GM19372 (cell line): ENCODE results near the gene AGAP3.

Experiments
- ATAC-seq: cut with Tn5 transposase; IDR thresholded peaks from one replicate; pipeline ENCODE4 v1.9.1; 2021; ENCODE audit warnings: mild to moderate bottlenecking, low read depth, moderate library complexity; ENCODE audit not compliant: unreplicated experiment

AGAP3 gene

DNA sequence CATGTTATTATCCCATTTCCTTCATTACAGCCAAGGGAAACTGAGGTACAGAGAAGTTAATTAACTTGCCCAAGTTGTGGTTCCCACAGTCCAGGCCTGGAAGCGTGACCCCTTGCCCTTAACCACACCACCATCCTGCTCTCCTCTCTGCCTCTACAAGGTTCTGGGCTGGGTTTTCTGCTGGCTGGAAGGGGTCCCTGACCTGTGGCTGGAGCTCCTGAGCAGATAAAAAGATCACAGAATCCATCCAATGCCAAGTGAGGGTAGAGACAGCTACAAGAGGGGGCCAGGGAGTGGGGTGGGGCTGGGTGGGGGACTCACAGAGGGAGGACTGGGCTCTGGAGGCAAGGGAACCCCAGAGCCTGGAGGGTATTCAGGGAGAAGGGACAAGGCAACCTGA is 91.0 kb downstream of the AGAP3 start:
- ATAC-seq: no peak

DNA sequence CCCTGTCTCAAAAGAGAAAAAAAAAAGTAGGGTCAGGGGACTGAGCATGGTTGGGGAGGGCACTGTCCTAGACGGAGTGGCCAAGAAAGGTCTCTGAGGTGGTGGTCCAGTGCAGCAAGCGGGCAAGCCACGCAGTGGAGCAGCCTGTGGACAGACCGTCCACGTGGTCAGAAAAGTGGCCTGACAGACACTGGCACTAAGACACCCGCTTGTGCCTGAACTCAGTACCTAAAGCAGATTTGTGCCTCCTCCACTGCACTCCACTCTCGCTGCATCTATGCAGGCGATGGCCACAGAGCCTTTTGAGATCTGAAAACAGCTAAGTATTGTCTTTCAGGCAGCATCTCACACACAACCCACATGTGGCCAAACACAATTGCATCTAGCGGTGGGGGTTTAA is 92.0 kb downstream of the AGAP3 start:
- ATAC-seq: no peak

DNA sequence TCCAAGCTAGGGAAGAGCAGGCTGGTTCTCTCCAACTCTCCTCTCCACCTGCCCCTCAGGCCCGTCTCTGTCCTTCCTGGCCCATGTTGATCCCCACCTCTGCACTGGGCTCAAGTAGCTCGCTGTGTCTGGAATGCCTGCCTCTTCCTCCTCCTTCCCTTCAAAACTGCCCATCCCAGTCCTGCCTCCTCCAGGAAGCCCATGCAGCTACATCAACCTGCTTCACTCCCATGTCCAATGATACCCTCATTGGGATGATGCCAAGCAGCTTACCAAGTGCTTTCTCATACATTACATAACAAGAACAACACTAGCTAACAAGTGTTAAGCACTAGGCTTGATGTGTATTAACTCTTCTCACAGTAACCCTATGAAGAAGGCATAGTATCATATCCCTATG is 92.6 kb downstream of the AGAP3 start:
- ATAC-seq: no peak

DNA sequence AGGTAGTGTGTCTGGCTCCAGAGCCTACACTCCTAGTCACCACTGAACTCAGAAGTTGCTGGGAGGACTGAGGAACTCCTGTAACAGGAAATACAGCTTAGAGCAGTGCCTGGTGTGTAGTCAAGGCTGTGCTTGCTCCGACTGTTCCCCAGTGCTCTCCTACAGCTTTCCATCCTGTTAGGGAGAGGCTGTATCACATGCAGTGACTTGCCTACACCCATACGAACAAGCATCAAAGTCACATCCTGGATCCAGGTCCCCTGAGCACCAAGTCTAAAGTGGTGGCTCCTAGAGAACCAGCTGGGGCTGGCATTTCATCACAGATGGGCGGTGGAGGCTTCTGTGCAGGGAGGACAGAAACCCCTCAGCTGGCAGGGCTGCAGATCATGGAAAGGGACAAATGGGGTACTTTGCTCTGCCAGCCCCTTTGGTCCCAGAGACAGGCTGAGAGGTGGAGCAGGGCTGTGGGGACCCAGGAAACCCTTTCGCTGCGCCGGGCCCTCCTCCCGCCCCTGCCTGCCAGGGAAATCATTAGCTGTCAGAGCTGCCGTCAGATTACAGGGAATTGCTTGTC is 93.1 kb downstream of the AGAP3 start:
- no peak for ATAC-seq

DNA sequence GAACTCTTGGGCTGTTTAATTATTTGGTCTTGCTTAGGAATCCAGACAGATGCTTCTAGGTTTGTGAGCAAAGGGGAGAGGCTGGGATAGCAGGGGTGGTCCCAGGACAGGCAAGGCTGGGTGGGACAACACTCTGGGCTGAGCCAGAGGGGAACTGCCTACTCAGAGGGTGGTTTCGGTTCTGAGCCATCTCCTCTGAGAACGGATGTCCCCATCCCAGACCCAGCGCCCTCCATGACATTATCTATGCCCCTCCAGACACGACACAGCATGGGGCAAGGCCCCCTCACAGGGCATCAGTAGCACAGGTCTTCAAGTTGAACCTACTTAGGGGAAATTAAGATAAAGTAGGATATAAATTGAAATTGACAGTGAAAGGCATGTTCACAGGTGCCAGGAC is 93.7 kb downstream of the AGAP3 start:
- no peak for ATAC-seq

DNA sequence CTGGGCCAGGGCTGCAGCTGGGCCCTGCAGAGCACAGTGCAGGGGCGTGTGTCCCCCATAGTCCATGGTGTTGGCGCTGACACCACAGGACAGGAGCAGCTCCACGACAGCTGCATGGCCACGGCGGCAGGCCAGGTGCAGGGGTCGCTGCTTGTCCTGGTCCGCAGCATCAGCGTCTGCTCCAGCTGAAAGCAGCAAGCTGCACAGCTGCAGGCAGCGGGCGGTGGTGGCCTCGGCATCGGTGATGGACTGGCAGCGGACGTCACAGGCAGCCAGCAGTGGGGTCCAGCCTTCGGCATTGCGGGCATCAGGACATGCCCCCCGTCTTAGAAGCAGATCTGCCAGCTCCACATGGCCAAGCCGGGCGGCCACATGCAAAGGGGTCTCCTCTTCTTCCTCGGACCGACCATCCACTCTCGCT is 94.7 kb downstream of the AGAP3 start:
- ATAC-seq: no peak

DNA sequence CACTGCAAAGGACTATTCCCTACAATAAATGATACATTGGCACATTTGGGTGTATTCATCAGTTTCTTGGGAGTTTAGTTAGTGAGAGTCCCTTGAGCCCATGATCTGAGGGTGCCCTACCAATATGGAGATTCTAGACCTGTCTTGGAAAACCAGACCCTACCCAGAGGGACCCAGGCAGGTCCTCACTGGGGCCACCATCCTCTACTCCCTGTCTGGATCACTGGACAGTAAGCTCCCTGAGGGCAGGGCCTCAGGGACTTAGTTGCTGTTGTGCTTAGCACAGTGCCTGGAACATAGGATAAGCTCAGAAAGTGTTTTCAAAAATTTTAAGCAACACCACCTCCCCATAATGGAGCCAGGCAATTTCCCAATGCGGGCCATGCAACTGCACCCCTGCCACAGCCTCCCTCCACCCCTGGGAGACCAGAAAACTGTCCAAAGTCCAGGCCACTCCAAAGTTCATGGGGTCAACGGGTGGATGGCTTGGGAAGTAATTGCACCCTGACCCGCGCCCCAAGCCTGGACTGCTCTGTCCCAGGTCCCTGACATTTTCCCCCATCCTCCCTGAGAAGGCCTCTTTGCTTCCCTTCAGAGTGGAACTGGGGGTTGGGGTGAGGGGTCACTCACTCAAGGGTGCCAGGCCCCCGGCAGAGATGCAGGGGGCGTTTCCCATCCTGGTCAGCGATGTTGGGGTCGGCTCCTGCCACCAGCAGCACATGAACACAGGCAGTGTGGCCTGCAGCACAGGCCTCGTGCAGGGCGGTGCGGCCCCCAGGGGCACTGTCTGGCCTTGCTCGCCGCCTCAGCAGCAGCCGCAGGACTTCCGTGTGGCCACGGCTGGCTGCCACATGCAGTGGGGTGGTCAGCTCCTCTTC is 99.7 kb downstream of the AGAP3 start:
- no peak for ATAC-seq

DNA sequence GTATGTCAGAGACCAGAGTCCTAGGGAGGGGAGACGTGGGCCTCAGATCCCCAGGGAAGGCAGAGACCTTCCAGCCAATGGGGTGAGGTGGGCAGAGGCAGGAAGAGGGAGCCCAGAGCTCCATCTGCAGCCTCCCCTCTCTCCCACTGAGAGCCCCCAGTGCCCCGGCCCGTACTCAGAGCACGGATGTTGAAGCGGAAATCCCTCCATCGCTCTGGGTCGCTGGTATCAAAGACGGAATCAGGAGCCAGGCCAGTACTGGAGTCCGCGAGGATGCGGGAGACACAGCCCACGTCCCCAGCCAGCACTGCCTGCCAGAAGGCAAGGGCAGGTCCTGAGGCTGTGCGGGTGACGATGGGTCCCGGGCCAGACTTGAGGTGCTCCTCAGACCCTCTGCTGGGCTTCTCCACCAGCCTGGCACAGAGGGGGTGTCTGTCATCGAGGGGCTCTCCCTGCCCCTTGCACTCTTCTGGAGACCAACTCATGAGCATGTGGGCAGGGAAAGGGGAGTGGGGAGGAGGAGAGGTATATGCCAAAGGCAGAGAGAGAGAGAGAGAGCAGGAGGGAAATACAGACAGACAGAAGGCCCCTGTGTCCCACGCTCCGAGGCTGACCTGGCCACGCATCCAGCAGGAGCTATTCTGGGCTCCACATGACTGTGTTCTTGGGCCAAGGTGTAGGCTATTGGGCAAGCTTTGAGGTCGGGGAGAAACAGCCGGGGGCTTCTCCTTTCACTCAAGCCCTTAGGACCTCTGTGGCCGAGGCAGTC is 100.5 kb downstream of the AGAP3 start, which contains the start of gene ASB10:
Gene ASB10 (minus strand): TSS at position 611 of the 769 bp plus-strand sequence. CDS start 120 bp downstream, at position 491.
- no peak for ATAC-seq

DNA sequence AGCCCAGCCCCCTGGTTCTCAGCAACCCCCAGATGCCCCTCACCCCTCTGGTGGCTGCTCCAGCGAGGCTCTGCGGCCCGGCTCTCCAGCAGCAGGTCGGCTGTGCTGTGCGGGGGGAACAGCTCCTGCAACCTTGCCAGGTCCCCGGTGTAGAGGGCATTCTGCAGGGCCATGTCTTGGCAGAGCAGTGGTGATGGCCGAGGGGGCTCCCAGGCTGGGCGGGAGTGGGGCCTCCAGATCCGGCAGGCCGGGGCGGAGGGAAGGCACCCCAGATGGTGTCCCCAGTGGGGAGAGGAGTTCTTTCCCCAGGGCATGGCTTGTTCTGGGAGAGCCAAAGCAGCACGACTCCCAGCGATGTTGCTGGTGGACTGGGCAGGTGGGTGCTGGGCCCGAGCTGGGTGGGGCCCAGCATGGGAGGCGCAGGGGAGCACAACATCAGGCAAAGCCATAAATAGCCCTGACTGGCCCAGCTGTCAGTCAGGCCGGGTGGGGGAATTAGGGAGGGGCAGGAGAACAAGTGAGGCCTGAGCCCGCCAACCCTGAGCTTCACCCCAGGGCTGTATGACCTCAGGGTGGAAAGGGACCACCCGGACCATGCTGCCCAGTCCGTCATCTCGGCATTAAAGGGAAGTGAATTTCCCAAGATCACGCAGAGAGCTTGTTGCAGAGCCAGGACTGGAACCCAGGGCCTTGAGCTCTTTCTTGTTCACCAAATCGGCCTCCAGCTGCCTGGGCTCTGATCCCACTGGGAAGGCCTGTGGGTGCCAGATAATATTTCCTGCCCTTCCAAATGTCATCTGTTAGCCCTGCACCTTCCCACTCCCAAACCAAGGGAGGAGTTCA is 101.4 kb downstream of the AGAP3 start:
- no peak for ATAC-seq

DNA sequence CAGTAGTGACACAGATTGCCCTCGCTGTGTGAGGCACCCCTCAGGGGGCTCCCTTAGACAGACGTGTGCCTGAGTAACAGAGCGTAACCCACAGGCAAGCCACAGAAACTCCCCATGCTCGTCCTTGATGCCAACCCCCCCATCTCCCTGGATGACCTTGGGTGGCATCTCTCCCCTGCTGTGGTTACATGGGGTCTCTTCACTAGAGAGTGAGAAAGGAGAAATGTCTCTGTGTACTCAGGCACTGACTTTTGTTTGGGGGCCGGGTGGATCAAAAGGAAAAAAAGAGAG is 101.9 kb downstream of the AGAP3 start:
- ATAC-seq: no peak

DNA sequence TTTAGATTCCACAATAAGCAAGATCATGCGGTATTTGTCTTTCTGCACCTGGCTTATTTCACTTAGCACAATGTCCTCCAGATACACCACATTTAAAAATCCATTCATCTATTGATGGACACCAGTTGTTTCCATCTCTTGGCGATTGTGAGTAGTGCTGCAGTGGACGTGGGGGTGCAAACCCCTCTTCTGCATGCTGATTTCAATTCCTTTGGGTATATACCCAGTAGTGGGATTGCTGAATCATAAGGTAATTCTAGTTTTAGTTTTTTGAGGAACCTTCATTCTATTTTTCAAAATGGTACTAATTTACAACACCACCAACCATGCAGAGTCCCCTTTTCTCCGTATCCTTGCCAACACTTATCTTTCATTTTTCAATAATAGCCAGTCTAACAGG is 102.8 kb downstream of the AGAP3 start:
- ATAC-seq: no peak

DNA sequence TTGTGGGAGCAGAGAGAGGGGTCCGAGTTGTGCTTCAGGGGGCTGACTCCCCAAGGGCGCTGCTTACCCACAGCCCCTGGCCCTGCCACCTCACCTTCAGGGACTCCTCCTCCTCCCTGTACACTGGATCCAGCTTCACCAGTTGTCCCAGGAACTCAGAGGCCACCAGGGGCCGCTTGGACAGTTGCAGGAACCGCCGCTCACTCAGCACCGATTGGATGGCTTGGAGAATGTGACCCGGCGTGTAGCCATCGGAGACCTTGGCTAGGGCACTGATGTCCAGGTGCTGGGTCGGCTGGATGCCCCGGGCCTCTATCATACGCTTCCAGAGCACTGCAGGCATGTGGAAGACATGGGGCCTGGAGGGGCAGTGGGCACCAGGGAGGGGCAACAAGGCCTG is 105.3 kb downstream of the AGAP3 start:
- ATAC-seq: no peak

DNA sequence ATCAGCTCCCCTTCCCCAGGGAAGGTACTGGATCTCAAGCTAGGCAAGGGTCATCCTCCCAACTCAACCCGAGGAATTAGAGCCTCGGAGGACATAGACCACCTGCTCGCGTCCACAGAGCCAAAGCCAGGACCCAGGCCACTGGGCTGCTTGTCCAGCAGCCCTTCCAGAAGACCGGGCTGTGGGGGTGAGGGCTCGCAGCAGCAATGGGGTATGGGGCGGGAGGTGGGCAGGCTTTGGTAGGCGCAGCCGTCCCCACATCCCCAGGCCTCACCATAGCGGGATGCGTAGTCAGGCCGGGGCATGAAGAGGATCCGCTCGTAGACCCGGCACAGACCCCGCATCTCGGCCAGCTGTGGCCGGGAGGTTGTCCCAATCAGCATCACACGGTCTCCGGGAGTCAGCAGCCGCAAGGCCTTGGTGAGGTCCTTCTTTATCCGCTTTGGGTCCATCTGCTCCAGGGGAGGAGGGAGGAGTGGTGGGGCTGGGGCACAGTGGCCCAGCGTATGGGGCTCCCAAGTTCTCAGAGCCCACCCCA is 105.8 kb downstream of the AGAP3 start:
- ATAC-seq: no peak

DNA sequence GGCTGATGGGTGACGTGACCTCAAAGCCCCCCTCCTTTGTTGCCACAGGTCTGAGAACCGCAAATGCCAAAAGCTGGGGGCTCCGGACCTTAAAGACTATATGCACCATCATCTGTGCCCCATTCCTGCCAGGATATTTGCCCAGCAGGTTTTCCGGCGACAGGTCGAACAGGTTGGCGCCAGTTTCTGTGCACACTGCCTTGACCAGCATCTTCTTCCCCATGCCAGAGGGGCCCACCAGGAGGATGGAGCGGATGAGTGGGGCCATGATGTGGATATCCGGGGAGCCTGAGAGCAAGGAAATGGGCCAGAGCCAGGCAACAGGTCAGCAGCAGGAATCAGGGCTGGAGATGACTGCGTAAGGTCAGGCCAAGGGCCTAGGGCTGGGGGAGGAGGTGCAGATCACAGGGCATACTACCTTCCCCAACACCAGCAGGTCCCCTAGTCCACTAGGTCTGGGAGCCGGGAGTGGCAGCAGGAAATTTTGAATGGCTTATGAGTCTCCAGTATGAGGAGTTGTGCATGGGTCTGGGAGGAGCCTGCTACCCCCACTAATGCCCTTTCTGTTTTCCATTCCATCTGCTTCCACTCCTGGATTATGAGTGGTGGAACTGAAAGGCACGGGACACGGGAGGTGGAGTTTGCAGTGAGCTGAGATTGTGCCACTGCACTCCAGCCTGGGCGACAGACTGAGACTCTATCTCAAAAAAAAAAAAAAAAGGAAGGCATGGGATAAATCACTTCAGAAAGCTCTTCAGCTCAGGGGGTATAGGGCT is 107.1 kb downstream of the AGAP3 start:
- no peak for ATAC-seq
